Naive thymus-derived CD8-positive, alpha-beta T cell (primary cell): ENCODE results near the gene SLIT3. TPM values are rescaled to one million over a fixed set of nuclear protein-coding genes. Genes with fewer than 3 reads are reported as not detected.

Source experiments
- ATAC-seq, 2 donors: fragments of 150-1000 bp; cut with Tn5 transposase in 1 of 2; sonication (Bioruptor Pico), chemical (Tn5 transposase) in 1 of 2; 1 replicate in 1 of 2; 2 replicates in 1 of 2; pipeline ENCODE4 v1.10.0; 2021; ENCODE audit warnings: mild to moderate bottlenecking in 2 of 2, moderate library complexity in 2 of 2
- POLR2A ChIA-PET: fragments of 350-600 bp; sonication (Branson Sonifier 250); formaldehyde crosslinking; loops from one replicate; lab custom pipeline; 2021; ENCODE audit warnings: antibody characterized with exemption; lab: Charles Lee
- DNase-seq, 10 donors: peaks; one replicate each; pipeline versions ENCODE4 v3.0.0 to v3.0.0-alpha.2; 2020 to 2022
- H3K27ac Mint-ChIP-seq, 10 donors: one replicate each; pipeline ENCODE4 v1.8.0; 2020 to 2022; ENCODE audit warnings: mild to moderate bottlenecking in 10 of 10, mixed read lengths in 10 of 10, moderate library complexity in 4 of 10, inconsistent platforms in 1 of 10
- H3K27me3 Mint-ChIP-seq, 5 donors: one replicate each; pipeline ENCODE4 v1.8.0; 2021 to 2022; ENCODE audit warnings: mixed read lengths in 5 of 5
- H3K36me3 Mint-ChIP-seq, 3 donors: one replicate each; pipeline ENCODE4 v1.8.0; 2020 to 2022; ENCODE audit warnings: mixed read lengths in 3 of 3, mild to moderate bottlenecking in 2 of 3, inconsistent platforms in 1 of 3
- H3K4me1 Mint-ChIP-seq, 4 donors: one replicate each; pipeline ENCODE4 v1.8.0; 2021 to 2022; ENCODE audit warnings: mixed read lengths in 4 of 4
- H3K4me3 Mint-ChIP-seq, 10 donors: one replicate each; pipeline ENCODE4 v1.8.0; 2020 to 2022; ENCODE audit warnings: mild to moderate bottlenecking in 10 of 10, mixed read lengths in 10 of 10, moderate library complexity in 6 of 10, inconsistent platforms in 1 of 10
- H3K9me3 Mint-ChIP-seq, 9 donors: one replicate each; pipeline ENCODE4 v1.8.0; 2020 to 2022; ENCODE audit warnings: mixed read lengths in 9 of 9, mild to moderate bottlenecking in 3 of 9, inconsistent platforms in 1 of 9, moderate library complexity in 1 of 9
- polyA plus RNA-seq, 3 donors: library from polyadenylated mRNA; unstranded; fragments of 300-500 nt; fragmentation: Illumina TruSeq; gene quantifications; one replicate each; pipeline ENCODE4 v1.2.3, GENCODE V29; 2021
- total RNA-seq, 8 experiments: library from RNA in 2 of 8; stranded (reverse) in 2 of 8; gene quantifications; one replicate each; pipeline ENCODE4 v1.2.3 and lab custom pipeline; 2021 to 2026

Gene SLIT3
- total and polyA plus RNA-seq, 5 experiments from 2014 or later, result not detected

- Mint-ChIP-seq H3K9me3 (peaks cover 0 to 5% (median 0%) of the 10 kb centered on the region in 9 donors), H3K4me3 (no peak overlapping the region), H3K4me1 (no peaks in the 10 kb centered on the region), H3K27ac (no peak overlapping the region), H3K27me3 (peaks cover 0 to 17% (median 6%) of the 10 kb centered on the region in 5 donors), H3K36me3 (no peaks in the 10 kb centered on the region)
- ATAC-seq (no peak), DNase-seq (no peak)
- POLR2A ChIA-PET, result no interaction called here
These were observed 161.4 kb downstream of the SLIT3 start for GRCh38 chr5:169139480-169140050.

- no peaks in the 10 kb centered on the region for H3K9me3 Mint-ChIP-seq
- H3K27me3 Mint-ChIP-seq, result peaks cover 0 to 7% (median 1%) of the 10 kb centered on the region in 5 donors
- no peaks in the 10 kb centered on the region for H3K4me1 Mint-ChIP-seq
- H3K4me3 Mint-ChIP-seq, result no peak overlapping the region
- no peaks in the 10 kb centered on the region for H3K36me3 Mint-ChIP-seq
- no peak for ATAC-seq
- POLR2A ChIA-PET, result no interaction called here
- DNase-seq, result no peak
- H3K27ac Mint-ChIP-seq, result no peak overlapping the region
These were observed 167.4 kb downstream of the SLIT3 start for GRCh38 chr5:169133531-169133930.

GRCh38 chr5:169132302-169132660 lies 168.7 kb downstream of the SLIT3 start:
- Mint-ChIP-seq H3K4me1 (no peaks in the 10 kb centered on the region), H3K27me3 (peaks cover 0 to 4% (median under 1%) of the 10 kb centered on the region in 5 donors), H3K4me3 (no peak overlapping the region), H3K36me3 (no peaks in the 10 kb centered on the region), H3K9me3 (no peaks in the 10 kb centered on the region), H3K27ac (no peak overlapping the region)
- POLR2A ChIA-PET, result no interaction called here
- DNase-seq (no peak), ATAC-seq (no peak)

- no peak overlapping the region for H3K27ac Mint-ChIP-seq
- ATAC-seq (no peak), DNase-seq (no peak)
- POLR2A ChIA-PET, result no interaction called here
- H3K9me3 Mint-ChIP-seq, result no peaks in the 10 kb centered on the region
- no peaks in the 10 kb centered on the region for H3K4me1 Mint-ChIP-seq
- no peaks in the 10 kb centered on the region for H3K36me3 Mint-ChIP-seq
- H3K4me3 Mint-ChIP-seq, result no peak overlapping the region
- peaks cover 0 to 4% (median 0%) of the 10 kb centered on the region in 5 donors for H3K27me3 Mint-ChIP-seq
These were observed 169.2 kb downstream of the SLIT3 start for GRCh38 chr5:169131616-169132301.

GRCh38 chr5:169128679-169129078 lies 172.3 kb downstream of the SLIT3 start:
- peaks cover 0 to 2% (median 0%) of the 10 kb centered on the region in 5 donors for H3K27me3 Mint-ChIP-seq
- H3K4me1 Mint-ChIP-seq, result no peaks in the 10 kb centered on the region
- no peaks in the 10 kb centered on the region for H3K9me3 Mint-ChIP-seq
- H3K36me3 Mint-ChIP-seq, result no peaks in the 10 kb centered on the region
- DNase-seq (no peak), ATAC-seq (no peak)
- H3K4me3 Mint-ChIP-seq, result no peak overlapping the region
- no peak overlapping the region for H3K27ac Mint-ChIP-seq
- POLR2A ChIA-PET, result no interaction called here

- no peaks in the 10 kb centered on the region for H3K4me1 Mint-ChIP-seq
- ATAC-seq (no peak), DNase-seq (no peak)
- no peaks in the 10 kb centered on the region for H3K36me3 Mint-ChIP-seq
- H3K27ac Mint-ChIP-seq, result no peak overlapping the region
- peaks cover 0 to 3% (median 0%) of the 10 kb centered on the region in 9 donors for H3K9me3 Mint-ChIP-seq
- no peak overlapping the region for H3K4me3 Mint-ChIP-seq
- POLR2A ChIA-PET, result no interaction called here
- peaks cover 0 to 2% (median 0%) of the 10 kb centered on the region in 5 donors for H3K27me3 Mint-ChIP-seq
These were observed 173.5 kb downstream of the SLIT3 start for GRCh38 chr5:169127431-169127830.

- H3K4me3 Mint-ChIP-seq, result no peak overlapping the region
- peaks cover 0 to 3% (median 0%) of the 10 kb centered on the region in 5 donors for H3K27me3 Mint-ChIP-seq
- no peaks in the 10 kb centered on the region for H3K4me1 Mint-ChIP-seq
- POLR2A ChIA-PET, result no interaction called here
- no peak overlapping the region for H3K27ac Mint-ChIP-seq
- H3K9me3 Mint-ChIP-seq, result peaks cover 0 to 3% (median 0%) of the 10 kb centered on the region in 9 donors
- no peak for ATAC-seq
- H3K36me3 Mint-ChIP-seq, result no peaks in the 10 kb centered on the region
- DNase-seq, result no peak
These were observed 174.4 kb downstream of the SLIT3 start for GRCh38 chr5:169126481-169127021.

- Mint-ChIP-seq H3K4me1 (no peaks in the 10 kb centered on the region), H3K36me3 (no peaks in the 10 kb centered on the region), H3K27me3 (peaks cover 0 to 3% (median 2%) of the 10 kb centered on the region in 5 donors), H3K27ac (no peak overlapping the region), H3K9me3 (peaks cover 0 to 3% (median 0%) of the 10 kb centered on the region in 9 donors), H3K4me3 (no peak overlapping the region)
- POLR2A ChIA-PET, result no interaction called here
- ATAC-seq, result no peak
- no peak for DNase-seq
These were observed 175.4 kb downstream of the SLIT3 start for GRCh38 chr5:169125571-169125970.

- no peaks in the 10 kb centered on the region for H3K4me1 Mint-ChIP-seq
- no peak for ATAC-seq
- POLR2A ChIA-PET, result no interaction called here
- H3K36me3 Mint-ChIP-seq, result no peaks in the 10 kb centered on the region
- peaks cover 0 to 4% (median 0%) of the 10 kb centered on the region in 9 donors for H3K9me3 Mint-ChIP-seq
- DNase-seq, result no peak
- peaks cover 0 to 4% (median 1%) of the 10 kb centered on the region in 5 donors for H3K27me3 Mint-ChIP-seq
- H3K27ac Mint-ChIP-seq, result no peak overlapping the region
- H3K4me3 Mint-ChIP-seq, result no peak overlapping the region
These were observed 178.0 kb downstream of the SLIT3 start for GRCh38 chr5:169122951-169123350.

GRCh38 chr5:169121630-169122420 lies 179.1 kb downstream of the SLIT3 start:
- Mint-ChIP-seq H3K27ac (no peak overlapping the region), H3K36me3 (no peaks in the 10 kb centered on the region), H3K4me3 (no peak overlapping the region), H3K4me1 (no peaks in the 10 kb centered on the region), H3K27me3 (peaks cover 0 to 4% (median 1%) of the 10 kb centered on the region in 5 donors), H3K9me3 (peaks cover 0 to 4% (median 0%) of the 10 kb centered on the region in 9 donors)
- DNase-seq (no peak), ATAC-seq (no peak)
- POLR2A ChIA-PET, result no interaction called here

GRCh38 chr5:169119288-169120048 lies 181.5 kb downstream of the SLIT3 start:
- Mint-ChIP-seq H3K9me3 (peaks cover 0 to 4% (median 0%) of the 10 kb centered on the region in 9 donors), H3K4me3 (no peak overlapping the region), H3K27me3 (peaks cover 0 to 6% (median 3%) of the 10 kb centered on the region in 5 donors), H3K36me3 (no peaks in the 10 kb centered on the region), H3K4me1 (no peaks in the 10 kb centered on the region), H3K27ac (no peak overlapping the region)
- DNase-seq (no peak), ATAC-seq (no peak)
- POLR2A ChIA-PET, result no interaction called here

- DNase-seq (no peak), ATAC-seq (no peak)
- Mint-ChIP-seq H3K36me3 (no peaks in the 10 kb centered on the region), H3K27ac (no peak overlapping the region), H3K27me3 (peaks cover 0 to 10% (median 5%) of the 10 kb centered on the region in 5 donors), H3K9me3 (peaks cover 0 to 7% (median 0%) of the 10 kb centered on the region in 9 donors), H3K4me1 (no peaks in the 10 kb centered on the region), H3K4me3 (no peak overlapping the region)
- POLR2A ChIA-PET, result no interaction called here
These were observed 183.9 kb downstream of the SLIT3 start for GRCh38 chr5:169116961-169117461.
